ENCODE measurements around the gene ROM1. TPM values are rescaled to one million over a fixed set of nuclear protein-coding genes. Genes with fewer than 3 reads are reported as not detected.
A peak's percentile ranks its signal among the peaks of the same experiment; 100 is the strongest.

Gene ROM1
- total RNA-seq, 1 experiment from 2014 or later: 2.7 TPM

DNA sequence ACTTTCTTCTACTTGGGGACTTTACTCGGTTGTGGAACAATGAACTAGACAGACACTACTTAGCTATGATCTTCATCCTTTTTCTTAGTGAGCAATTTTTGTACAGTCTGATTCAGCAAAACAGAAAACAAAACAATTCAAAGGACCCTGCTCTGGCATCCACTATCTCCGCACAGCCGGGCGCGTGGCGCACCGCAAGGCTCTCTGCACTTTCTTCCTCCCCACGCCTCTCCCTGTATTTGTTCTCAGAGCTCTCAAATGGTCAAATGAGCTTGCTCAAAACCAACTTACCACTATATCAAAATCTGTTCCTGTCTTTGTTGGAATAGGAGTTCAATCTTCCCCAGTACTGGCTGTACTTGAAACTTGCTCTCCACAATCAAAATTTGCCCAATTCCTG is 46.8 kb upstream of the ROM1 start:
- H3K79me2 ChIP-seq (ENCODE audit: insufficient read depth, low read length): peaks cover 99% of the 10 kb centered on the region
- H3K4me2 ChIP-seq (ENCODE audit: low read length): no peak overlapping the region
- ChIA-PET RAD21 (ENCODE audit: low non-redundant PET in 1 of 2, low total read pairs in 2 of 2, uncharacterized antibody in 2 of 2, unreplicated experiment in 2 of 2) (no interaction called here), POLR2A (interaction anchor here (1.0 to 2.0 kb wide), 4 partner anchors 8 to 25 kb away, joined by 3 to 11 read pairs (median 4); partner anchors contain the start of genes AHNAK, EEF1G and TUT1), CTCF (interaction anchor here (0.9 kb wide), 1 partner anchor 142 kb away, joined by 3 read pairs; no protein-coding TSS in a partner anchor)
- no peaks in the 10 kb centered on the region for H3K9me3 ChIP-seq (ENCODE audit: control insufficient read depth in 1 of 2, insufficient read depth in 1 of 2, low read depth in 1 of 2, low read length in 2 of 2)
- H3K9me2 ChIP-seq (ENCODE audit: insufficient read depth): no peaks in the 10 kb centered on the region
- no peak for TF ChIP-seq EZH2 (IDR thresholded peaks at IDR 0.05)
- TF ChIP-seq, protein P1, sequence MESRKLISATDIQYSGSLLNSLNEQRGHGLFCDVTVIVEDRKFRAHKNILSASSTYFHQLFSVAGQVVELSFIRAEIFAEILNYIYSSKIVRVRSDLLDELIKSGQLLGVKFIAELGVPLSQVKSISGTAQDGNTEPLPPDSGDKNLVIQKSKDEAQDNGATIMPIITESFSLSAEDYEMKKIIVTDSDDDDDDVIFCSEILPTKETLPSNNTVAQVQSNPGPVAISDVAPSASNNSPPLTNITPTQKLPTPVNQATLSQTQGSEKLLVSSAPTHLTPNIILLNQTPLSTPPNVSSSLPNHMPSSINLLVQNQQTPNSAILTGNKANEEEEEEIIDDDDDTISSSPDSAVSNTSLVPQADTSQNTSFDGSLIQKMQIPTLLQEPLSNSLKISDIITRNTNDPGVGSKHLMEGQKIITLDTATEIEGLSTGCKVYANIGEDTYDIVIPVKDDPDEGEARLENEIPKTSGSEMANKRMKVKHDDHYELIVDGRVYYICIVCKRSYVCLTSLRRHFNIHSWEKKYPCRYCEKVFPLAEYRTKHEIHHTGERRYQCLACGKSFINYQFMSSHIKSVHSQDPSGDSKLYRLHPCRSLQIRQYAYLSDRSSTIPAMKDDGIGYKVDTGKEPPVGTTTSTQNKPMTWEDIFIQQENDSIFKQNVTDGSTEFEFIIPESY (IDR thresholded peaks at IDR 0.05; ENCODE audit: extremely low read depth, insufficient replicate concordance, low read length): no peak
- no TSS peak for BruUV-seq (replicated peaks)
- ATAC-seq: no peak
- 0 out of 2 replicates have a peak overlapping the region, but pooled peaks have one; percentile 22 for H3K27ac ChIP-seq (ENCODE audit: low read depth, low read length)
- no peak overlapping the region for H3K4me3 ChIP-seq (replicated peaks in 1 of 2; ENCODE audit: low read depth in 1 of 2, low read length in 2 of 2)
- DNase-seq (ENCODE audit: low read depth, low spot score): no peak
- peaks cover 24 to 57% of the 10 kb centered on the region in 2 experiments for H3K4me1 ChIP-seq (ENCODE audit: control insufficient read depth in 1 of 2, insufficient read depth in 2 of 2, low read length in 2 of 2)
- H3K9ac ChIP-seq (ENCODE audit: low read length): no peak overlapping the region
- no peaks in the 10 kb centered on the region for H3K27me3 ChIP-seq (ENCODE audit: insufficient read depth, low read length)
- H4K20me1 ChIP-seq (ENCODE audit: insufficient read depth): peaks cover 31% of the 10 kb centered on the region; the same call in 1 of the 2 replicates
- intact Hi-C loops (cut with micrococcal nuclease): no loop called here
- H2AFZ ChIP-seq (ENCODE audit: low read depth, low read length, poor library complexity, severe bottlenecking): no peak overlapping the region
- H3K36me3 ChIP-seq (ENCODE audit: control insufficient read depth in 1 of 2, insufficient read depth in 2 of 2, low read length in 2 of 2): peaks cover 56 to 79% of the 10 kb centered on the region in 2 experiments

DNA sequence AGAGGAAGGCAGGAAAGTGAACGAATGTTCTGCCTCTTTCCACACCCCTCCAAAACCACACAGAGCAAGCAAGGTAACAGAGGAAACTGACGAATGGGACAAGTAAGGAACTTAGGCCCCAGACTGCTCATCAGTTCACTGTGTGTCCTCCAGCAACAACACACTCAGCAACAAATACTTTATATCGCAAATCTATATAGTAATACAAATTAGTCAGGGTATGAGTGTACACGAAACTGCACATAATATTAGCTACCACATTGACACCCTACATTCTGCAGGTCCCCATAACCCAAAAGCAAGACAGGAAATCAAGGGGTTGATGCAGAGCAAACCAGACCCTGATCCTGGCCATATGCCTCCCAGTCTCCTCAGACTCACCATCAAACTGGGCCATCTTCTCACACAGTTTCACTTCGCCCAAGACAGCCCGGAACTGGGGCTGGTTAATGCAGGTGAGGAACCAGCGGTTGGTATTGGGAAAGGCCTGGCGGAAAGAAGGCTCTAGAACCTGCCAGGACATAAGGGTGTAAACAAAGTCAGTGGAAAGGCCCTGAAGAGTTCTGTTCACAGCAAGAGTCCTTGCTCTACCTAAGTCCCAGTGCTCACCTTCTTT is 45.9 kb upstream of the ROM1 start:
- no peaks in the 10 kb centered on the region for H3K27me3 ChIP-seq (ENCODE audit: insufficient read depth, low read length)
- H3K9me3 ChIP-seq (ENCODE audit: control insufficient read depth in 1 of 2, insufficient read depth in 1 of 2, low read depth in 1 of 2, low read length in 2 of 2): no peaks in the 10 kb centered on the region
- TF ChIP-seq FOSL1 (IDR thresholded peaks at IDR 0.05; ENCODE audit: low read depth) (no peak), RAD21 (IDR thresholded peaks at IDR 0.05; ENCODE audit: low read depth) (no peak), TCF7L2 (IDR thresholded peaks at IDR 0.05; ENCODE audit: borderline replicate concordance, extremely low read depth, insufficient read depth, insufficient read length) (no peak), CBX3 (IDR thresholded peaks at IDR 0.05; ENCODE audit: low read depth) (no peak), JUND (IDR thresholded peaks at IDR 0.05) (no peak), EZH2phosphoT487 (IDR thresholded peaks at IDR 0.05; ENCODE audit: borderline replicate concordance) (no peak)
- no peak overlapping the region for H2AFZ ChIP-seq (ENCODE audit: low read depth, low read length, poor library complexity, severe bottlenecking)
- H3K27ac ChIP-seq (ENCODE audit: low read depth, low read length): no peak overlapping the region
- POLR2A ChIA-PET: interaction anchor here (1.2 to 1.3 kb wide), 2 partner anchors 8 to 28 kb away, joined by 3 to 4 read pairs; no protein-coding TSS in a partner anchor
- DNase-seq (ENCODE audit: low read depth, low spot score) (no peak), ATAC-seq (no peak)
- no TSS peak for BruUV-seq (replicated peaks)
- intact Hi-C loops (cut with micrococcal nuclease): no loop called here
- H3K9ac ChIP-seq (ENCODE audit: low read length): no peak overlapping the region
- CTCF ChIA-PET: no interaction called here
- H3K4me3 ChIP-seq (replicated peaks in 1 of 2; ENCODE audit: low read depth in 1 of 2, low read length in 2 of 2): no peak overlapping the region
- H3K79me2 ChIP-seq (ENCODE audit: insufficient read depth, low read length): peaks cover 99% of the 10 kb centered on the region
- H3K4me2 ChIP-seq (ENCODE audit: low read length): no peak overlapping the region
- peaks cover 63 to 82% of the 10 kb centered on the region in 2 experiments for H3K36me3 ChIP-seq (ENCODE audit: control insufficient read depth in 1 of 2, insufficient read depth in 2 of 2, low read length in 2 of 2)
- H3K4me1 ChIP-seq (ENCODE audit: control insufficient read depth in 1 of 2, insufficient read depth in 2 of 2, low read length in 2 of 2): peaks cover 16 to 57% of the 10 kb centered on the region in 2 experiments; a peak in 3 of 4 replicates
- RAD21 ChIA-PET (ENCODE audit: low non-redundant PET in 1 of 2, low total read pairs in 2 of 2, uncharacterized antibody in 2 of 2, unreplicated experiment in 2 of 2): no interaction called here
- peaks cover 31% of the 10 kb centered on the region; the same call in 1 of the 2 replicates for H4K20me1 ChIP-seq (ENCODE audit: insufficient read depth)
- no peaks in the 10 kb centered on the region for H3K9me2 ChIP-seq (ENCODE audit: insufficient read depth)
